Hepatocyte (in vitro differentiated cells): ENCODE data around the gene EXOSC2. TPM values are rescaled to one million over a fixed set of nuclear protein-coding genes. Genes with fewer than 3 reads are reported as not detected.

Experiments used
- DNase-seq: peaks from one replicate; pipeline ENCODE4 v3.0.0-alpha.2; 2016; ENCODE audit warnings: low spot score
- H2AFZ ChIP-seq: fragments of 200-600 bp; sonication (generic); 2 replicates; pipeline ENCODE4 v1.6.0; 2016; ENCODE audit warnings: antibody characterized with exemption, mild to moderate bottlenecking
- H3K27ac ChIP-seq: fragments of 200-600 bp; sonication (generic); 2 replicates; pipeline ENCODE4 v1.5.1; 2016; ENCODE audit warnings: mild to moderate bottlenecking
- H3K27me3 ChIP-seq: fragments of 200-600 bp; sonication (generic); 2 replicates; pipeline ENCODE4 v1.6.1; 2016
- H3K36me3 ChIP-seq: fragments of 200-600 bp; sonication (generic); replicated peaks from 2 replicates; pipeline ENCODE4 v1.5.1; 2016; ENCODE audit warnings: low read depth; ENCODE audit not compliant: insufficient read depth
- H3K4me1 ChIP-seq: fragments of 200-600 bp; sonication (generic); 2 replicates; pipeline ENCODE4 v1.5.1; 2016; ENCODE audit warnings: mild to moderate bottlenecking, moderate library complexity; ENCODE audit not compliant: insufficient read depth
- H3K4me2 ChIP-seq: fragments of 200-600 bp; sonication (generic); 2 replicates; pipeline ENCODE4 v1.6.0; 2016
- H3K4me3 ChIP-seq: fragments of 200-600 bp; sonication (generic); 2 replicates; pipeline ENCODE4 v1.5.1; 2016; ENCODE audit warnings: mild to moderate bottlenecking
- H3K79me2 ChIP-seq: fragments of 200-600 bp; sonication (generic); 2 replicates; pipeline ENCODE4 v1.6.0; 2017; ENCODE audit warnings: mild to moderate bottlenecking
- H3K9me2 ChIP-seq: fragments of 200-600 bp; sonication (generic); replicated peaks from 2 replicates; pipeline ENCODE4 v1.6.0; 2017; ENCODE audit warnings: mild to moderate bottlenecking; ENCODE audit not compliant: insufficient read depth
- H3K9me3 ChIP-seq: fragments of 200-600 bp; sonication (generic); 2 replicates; pipeline ENCODE4 v1.5.1; 2016; ENCODE audit warnings: low read depth, mild to moderate bottlenecking
- H4K20me1 ChIP-seq: fragments of 200-600 bp; sonication (generic); 2 replicates; pipeline ENCODE4 v1.6.0; 2016; ENCODE audit warnings: mild to moderate bottlenecking; ENCODE audit not compliant: insufficient read depth, poor library complexity, severe bottlenecking
- CTCF ChIP-seq: fragments of 200-600 bp; sonication (generic); IDR thresholded peaks from 2 replicates; pipeline ENCODE4 v1.5.1; 2016; ENCODE audit warnings: antibody characterized with exemption, mild to moderate bottlenecking; ENCODE audit not compliant: poor library complexity
- EZH2 ChIP-seq: fragments of 200-600 bp; sonication (generic); IDR thresholded peaks from 2 replicates; pipeline ENCODE4 v1.6.1; 2016; ENCODE audit warnings: antibody characterized with exemption, mild to moderate bottlenecking, borderline replicate concordance
- EZH2phosphoT487 ChIP-seq: fragments of 200-600 bp; sonication (generic); IDR thresholded peaks from one replicate; pipeline ENCODE4 v1.6.1; 2018; ENCODE audit warnings: antibody characterized with exemption, mild to moderate bottlenecking, low read depth, moderate library complexity; ENCODE audit not compliant: unreplicated experiment, severe bottlenecking
- WGBS: methylation state at CpG from one replicate; pipeline ENCODE4 v1.1.6; 2016; ENCODE audit warnings: low lambda C conversion rate; ENCODE audit errors: missing lambda C conversion rate; 5-methylcytosine and 5-hydroxymethylcytosine counted together
- polyA plus RNA-seq: library from polyadenylated mRNA; unstranded; fragments of >200 nt; fragmentation: Nextera tagmentation; extraction: Ambion mirVana; gene quantifications from 2 replicates; pipeline ENCODE4 v1.2.1, GENCODE V29; 2016
- total RNA-seq: library from RNA; depleted of rRNA; stranded (reverse); fragments of >200 nt; gene quantifications from 2 replicates; pipeline ENCODE4 v1.2.3, GENCODE V29; 2014

Gene EXOSC2
- total and polyA plus RNA-seq, 2 experiments from 2014 or later, result 13.0 to 24.3 TPM

GRCh38 chr9:130689572-130689936 lies 4.0 kb upstream of the EXOSC2 start:
- Histone ChIP-seq H3K4me2 (peak overlapping the region; percentile 68), H4K20me1 (no peaks in the 10 kb centered on the region), H3K4me1 (peaks cover 5% of the 10 kb centered on the region), H3K4me3 (no peak overlapping the region), H3K9me3 (no peaks in the 10 kb centered on the region), H3K36me3 (no peaks in the 10 kb centered on the region), H3K27ac (no peak overlapping the region), H3K79me2 (peaks cover 8% of the 10 kb centered on the region), H3K9me2 (no peaks in the 10 kb centered on the region), H3K27me3 (no peaks in the 10 kb centered on the region), H2AFZ (no peak overlapping the region)
- WGBS, result 77% methylated on average over 1 of the region's 1 CpG
- TF ChIP-seq CTCF (no peak), EZH2 (no peak), EZH2phosphoT487 (no peak)
- DNase-seq, result no peak

GRCh38 chr9:130689937-130690700 lies 3.5 kb upstream of the EXOSC2 start:
- H3K27me3 ChIP-seq, result no peaks in the 10 kb centered on the region
- peak overlapping the region; percentile 68 for H3K4me2 ChIP-seq
- DNase-seq, result peak; percentile 64
- H3K36me3 ChIP-seq, result no peaks in the 10 kb centered on the region
- TF ChIP-seq EZH2, result no peak
- TF ChIP-seq CTCF, result no peak
- TF ChIP-seq EZH2phosphoT487, result no peak
- WGBS, result 64% methylated on average over 15 of the region's 15 CpGs
- no peak overlapping the region for H3K4me3 ChIP-seq
- no peaks in the 10 kb centered on the region for H4K20me1 ChIP-seq
- peaks cover 14% of the 10 kb centered on the region for H3K79me2 ChIP-seq
- no peaks in the 10 kb centered on the region for H3K9me3 ChIP-seq
- peak overlapping the region; percentile 41 for H3K27ac ChIP-seq
- H3K4me1 ChIP-seq, result peaks cover 5% of the 10 kb centered on the region
- no peaks in the 10 kb centered on the region for H3K9me2 ChIP-seq
- peak overlapping the region; percentile 55 for H2AFZ ChIP-seq

- Histone ChIP-seq H3K27me3 (no peaks in the 10 kb centered on the region), H3K9me2 (no peaks in the 10 kb centered on the region), H4K20me1 (no peaks in the 10 kb centered on the region), H2AFZ (peak overlapping the region; percentile 82), H3K4me2 (peak overlapping the region; percentile 75), H3K79me2 (peaks cover 24% of the 10 kb centered on the region), H3K9me3 (no peaks in the 10 kb centered on the region), H3K27ac (peak overlapping the region; percentile 54), H3K4me1 (peaks cover 5% of the 10 kb centered on the region), H3K4me3 (no peak overlapping the region), H3K36me3 (no peaks in the 10 kb centered on the region)
- 30% methylated on average over 25 of the region's 25 CpGs for WGBS
- DNase-seq, result peak; percentile 85
- TF ChIP-seq CTCF (peak; percentile 50), EZH2phosphoT487 (no peak)
Measured at GRCh38 chr9:130692321-130692720, 1.3 kb upstream of the EXOSC2 start.
